DOHH2 (cell line): ENCODE results near the gene CACNA2D3.

Experiments
- H3F3A ChIP-seq: fragments of 200-600 bp; sonication (generic), shearing (Covaris generic); 2 replicates; pipeline ENCODE4 v1.6.0; 2016; ENCODE audit warnings: antibody characterized with exemption, mild to moderate bottlenecking; ENCODE audit not compliant: control insufficient read depth, insufficient read depth
- H3K27ac ChIP-seq: fragments of 200-600 bp; sonication (generic); 2 replicates; pipeline ENCODE4 v1.5.1; 2014; ENCODE audit warnings: low read depth, mild to moderate bottlenecking, low read length, moderate library complexity
- H3K27me3 ChIP-seq: fragments of 200-600 bp; sonication (generic); 2 replicates; pipeline ENCODE4 v1.6.1; 2014; ENCODE audit warnings: mild to moderate bottlenecking, low read length, mixed read lengths; ENCODE audit not compliant: control insufficient read depth
- H3K36me3 ChIP-seq: fragments of 200-600 bp; sonication (generic); 2 replicates; pipeline ENCODE4 v1.6.1; 2014; ENCODE audit warnings: mild to moderate bottlenecking, low read length, moderate library complexity, mixed read lengths; ENCODE audit not compliant: control insufficient read depth
- H3K4me1 ChIP-seq: fragments of 200-600 bp; sonication (generic); 2 replicates; pipeline ENCODE4 v1.6.1; 2014; ENCODE audit warnings: mild to moderate bottlenecking, low read length, mixed read lengths; ENCODE audit not compliant: control insufficient read depth
- H3K4me2 ChIP-seq: fragments of 200-600 bp; sonication (generic); 2 replicates; pipeline ENCODE4 v1.6.0; 2014; ENCODE audit warnings: mild to moderate bottlenecking, low read length, moderate library complexity
- H3K4me3 ChIP-seq: fragments of 200-600 bp; sonication (generic); 2 replicates; pipeline ENCODE4 v1.5.1; 2014; ENCODE audit warnings: mild to moderate bottlenecking, low read length, mixed read lengths
- H3K79me2 ChIP-seq: fragments of 200-600 bp; sonication (generic); 2 replicates; pipeline ENCODE4 v1.6.1; 2014; ENCODE audit warnings: mild to moderate bottlenecking, low read length, mixed read lengths; ENCODE audit not compliant: control insufficient read depth
- H3K9me2 ChIP-seq: fragments of 200-600 bp; sonication (generic); replicated peaks from 2 replicates; pipeline ENCODE4 v1.6.1; 2014; ENCODE audit warnings: mild to moderate bottlenecking, low read length, mixed read lengths; ENCODE audit not compliant: control insufficient read depth
- H3K9me3 ChIP-seq: fragments of 200-600 bp; sonication (generic); 2 replicates; pipeline ENCODE4 v1.6.1; 2014; ENCODE audit warnings: antibody characterized with exemption, low read length, mixed read lengths; ENCODE audit not compliant: control insufficient read depth, insufficient read depth
- H4K20me1 ChIP-seq: fragments of 200-600 bp; sonication (generic); 2 replicates; pipeline ENCODE4 v1.6.0; 2014; ENCODE audit warnings: low read depth, mild to moderate bottlenecking, antibody characterized with exemption, low read length, moderate library complexity; ENCODE audit not compliant: control insufficient read depth, insufficient read depth
- CTCF ChIP-seq: fragments of 200-600 bp; sonication (generic); IDR thresholded peaks from one replicate; pipeline ENCODE4 v1.5.1; 2014; ENCODE audit warnings: antibody characterized with exemption, mild to moderate bottlenecking, low read depth, low read length; ENCODE audit not compliant: poor library complexity, severe bottlenecking
- EZH2phosphoT487 ChIP-seq: fragments of 200-600 bp; sonication (generic); IDR thresholded peaks from 2 replicates; pipeline ENCODE4 v1.6.1; 2017; ENCODE audit warnings: borderline replicate concordance, mild to moderate bottlenecking, antibody characterized with exemption, low read length, moderate library complexity, mixed read lengths

The CACNA2D3 gene

DNA sequence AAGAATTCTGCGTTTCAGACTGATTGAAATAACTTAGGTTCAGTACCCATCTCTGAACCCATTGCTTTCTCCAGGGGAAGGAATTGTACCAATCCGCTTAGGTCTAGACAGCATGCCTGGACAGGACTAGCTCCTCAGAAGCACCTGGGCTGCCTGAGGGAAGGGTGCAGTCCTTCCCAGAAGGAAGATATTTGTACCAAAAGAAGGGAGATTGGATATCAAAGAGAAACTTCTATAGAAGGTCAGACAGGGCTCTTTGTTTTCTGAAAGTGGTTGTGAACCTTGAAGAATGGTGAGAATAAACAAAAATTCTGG is 939.3 kb downstream of the CACNA2D3 start:
- H3K4me2 ChIP-seq, result no peak overlapping the region
- no peaks in the 10 kb centered on the region for H3K9me3 ChIP-seq
- H3K9me2 ChIP-seq, result no peaks in the 10 kb centered on the region
- no peaks in the 10 kb centered on the region for H3K4me1 ChIP-seq
- no peaks in the 10 kb centered on the region for H3K36me3 ChIP-seq
- TF ChIP-seq CTCF (no peak), EZH2phosphoT487 (no peak)
- no peaks in the 10 kb centered on the region for H3K27me3 ChIP-seq
- H3F3A ChIP-seq, result no peaks in the 10 kb centered on the region
- H3K4me3 ChIP-seq, result no peak overlapping the region
- no peak overlapping the region for H3K27ac ChIP-seq
- no peaks in the 10 kb centered on the region for H3K79me2 ChIP-seq
- no peaks in the 10 kb centered on the region for H4K20me1 ChIP-seq

GRCh38 chr3:55064164-55064563 is 941.8 kb downstream of the CACNA2D3 start:
- Histone ChIP-seq H3K79me2 (no peaks in the 10 kb centered on the region), H3K27ac (no peak overlapping the region), H3K9me3 (no peaks in the 10 kb centered on the region), H3K4me2 (no peak overlapping the region), H3K36me3 (no peaks in the 10 kb centered on the region), H3K4me1 (no peaks in the 10 kb centered on the region), H3K4me3 (no peak overlapping the region), H3K9me2 (no peaks in the 10 kb centered on the region), H4K20me1 (no peaks in the 10 kb centered on the region), H3K27me3 (no peaks in the 10 kb centered on the region), H3F3A (no peaks in the 10 kb centered on the region)
- TF ChIP-seq EZH2phosphoT487 (no peak), CTCF (no peak)

GRCh38 chr3:55065331-55065730 is 943.0 kb downstream of the CACNA2D3 start:
- H3K27ac ChIP-seq, result no peak overlapping the region
- no peaks in the 10 kb centered on the region for H3K36me3 ChIP-seq
- H3F3A ChIP-seq, result no peaks in the 10 kb centered on the region
- no peaks in the 10 kb centered on the region for H3K9me3 ChIP-seq
- H3K4me1 ChIP-seq, result no peaks in the 10 kb centered on the region
- H3K4me2 ChIP-seq, result no peak overlapping the region
- H4K20me1 ChIP-seq, result no peaks in the 10 kb centered on the region
- H3K27me3 ChIP-seq, result no peaks in the 10 kb centered on the region
- TF ChIP-seq EZH2phosphoT487, result no peak
- no peak for TF ChIP-seq CTCF
- no peak overlapping the region for H3K4me3 ChIP-seq
- no peaks in the 10 kb centered on the region for H3K79me2 ChIP-seq
- H3K9me2 ChIP-seq, result no peaks in the 10 kb centered on the region

GRCh38 chr3:55066551-55067047 is 944.2 kb downstream of the CACNA2D3 start:
- Histone ChIP-seq H4K20me1 (no peaks in the 10 kb centered on the region), H3K27me3 (no peaks in the 10 kb centered on the region), H3K79me2 (no peaks in the 10 kb centered on the region), H3K4me1 (no peaks in the 10 kb centered on the region), H3K4me2 (no peak overlapping the region), H3K36me3 (no peaks in the 10 kb centered on the region), H3K9me2 (no peaks in the 10 kb centered on the region), H3F3A (no peaks in the 10 kb centered on the region), H3K4me3 (no peak overlapping the region), H3K9me3 (no peaks in the 10 kb centered on the region), H3K27ac (no peak overlapping the region)
- TF ChIP-seq EZH2phosphoT487 (no peak), CTCF (no peak)
